ENCODE results near the gene GPR142.
A peak's percentile ranks its signal among the peaks of the same experiment; 100 is the strongest.

The GPR142 gene

DNA sequence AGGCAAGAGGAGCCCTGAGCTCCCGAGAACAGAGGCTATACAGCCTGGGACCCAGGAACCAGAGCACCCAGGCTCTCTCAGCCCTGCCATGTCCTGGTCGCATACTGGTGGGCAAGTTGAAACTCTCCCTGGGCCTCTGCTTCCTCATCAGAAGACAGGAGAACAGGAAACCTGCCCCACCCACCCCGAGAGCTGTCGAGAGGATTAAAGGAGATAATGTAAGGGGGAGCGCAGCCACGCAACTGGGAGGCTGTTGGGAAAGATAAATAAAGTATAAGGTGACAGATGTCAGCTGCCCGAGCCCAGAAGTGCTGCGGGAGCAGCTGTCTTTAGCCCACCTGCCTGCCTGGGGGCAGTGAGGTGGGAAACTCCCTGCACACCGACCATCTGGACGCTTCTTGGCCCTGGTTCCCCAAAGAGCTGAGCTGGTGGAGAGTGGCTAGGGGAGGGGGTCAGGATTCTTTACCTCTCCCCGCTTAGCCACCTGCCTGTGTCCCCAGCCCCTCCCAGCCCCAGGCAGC is 34.5 kb upstream of the GPR142 start:
- DNase-seq: peak; percentile 99
- Histone ChIP-seq H3K27ac (peak overlapping the region; percentile 96), H3K36me3 (0 out of 2 replicates have a peak, but pooled peaks cover 2% of the 10 kb centered on the region), H3K4me3 (ENCODE audit: low read depth, low read length) (peak overlapping the region; percentile 5), H3K9me3 (ENCODE audit: severe bottlenecking) (peaks cover 24% of the 10 kb centered on the region), H3K27me3 (ENCODE audit: insufficient read depth, low read depth, severe bottlenecking) (no peaks in the 10 kb centered on the region)
- TF ChIP-seq, protein P1, sequence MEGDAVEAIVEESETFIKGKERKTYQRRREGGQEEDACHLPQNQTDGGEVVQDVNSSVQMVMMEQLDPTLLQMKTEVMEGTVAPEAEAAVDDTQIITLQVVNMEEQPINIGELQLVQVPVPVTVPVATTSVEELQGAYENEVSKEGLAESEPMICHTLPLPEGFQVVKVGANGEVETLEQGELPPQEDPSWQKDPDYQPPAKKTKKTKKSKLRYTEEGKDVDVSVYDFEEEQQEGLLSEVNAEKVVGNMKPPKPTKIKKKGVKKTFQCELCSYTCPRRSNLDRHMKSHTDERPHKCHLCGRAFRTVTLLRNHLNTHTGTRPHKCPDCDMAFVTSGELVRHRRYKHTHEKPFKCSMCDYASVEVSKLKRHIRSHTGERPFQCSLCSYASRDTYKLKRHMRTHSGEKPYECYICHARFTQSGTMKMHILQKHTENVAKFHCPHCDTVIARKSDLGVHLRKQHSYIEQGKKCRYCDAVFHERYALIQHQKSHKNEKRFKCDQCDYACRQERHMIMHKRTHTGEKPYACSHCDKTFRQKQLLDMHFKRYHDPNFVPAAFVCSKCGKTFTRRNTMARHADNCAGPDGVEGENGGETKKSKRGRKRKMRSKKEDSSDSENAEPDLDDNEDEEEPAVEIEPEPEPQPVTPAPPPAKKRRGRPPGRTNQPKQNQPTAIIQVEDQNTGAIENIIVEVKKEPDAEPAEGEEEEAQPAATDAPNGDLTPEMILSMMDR (IDR thresholded peaks at IDR 0.05; ENCODE audit: low read depth, low read length): no peak

DNA sequence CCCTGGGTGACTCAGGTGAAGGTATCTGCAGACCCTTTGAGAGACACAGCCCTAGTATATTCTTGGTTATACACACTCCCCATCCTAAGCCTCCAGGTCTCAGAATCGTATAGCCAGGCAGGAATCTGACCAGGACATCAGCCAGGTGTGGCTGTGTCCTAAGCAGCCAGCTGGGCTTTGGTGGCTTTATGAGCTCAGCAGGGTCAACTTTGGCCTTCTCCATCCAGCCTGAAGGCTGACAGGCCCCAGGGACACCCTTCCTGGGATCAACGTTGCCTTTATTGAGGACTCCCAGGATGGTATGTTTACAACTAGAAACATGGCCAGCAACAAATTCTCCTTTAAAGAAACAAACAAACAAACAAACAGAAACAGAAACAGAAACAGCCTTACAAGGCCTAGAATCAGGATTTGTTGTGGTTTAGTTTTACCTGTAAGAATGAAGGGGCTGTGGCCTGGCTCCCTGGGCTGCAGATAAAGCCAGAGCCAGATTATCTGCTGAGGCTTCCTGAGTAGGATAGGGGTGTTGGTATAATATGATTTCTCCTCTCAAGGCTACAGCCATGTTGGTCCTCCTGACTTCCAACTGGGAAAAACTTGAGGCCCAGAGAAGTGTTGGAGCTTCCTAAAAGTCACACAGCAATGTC is 32.8 kb upstream of the GPR142 start:
- TF ChIP-seq, protein P1 (IDR thresholded peaks at IDR 0.05; ENCODE audit: low read depth, low read length): no peak
- no peak overlapping the region for H3K4me3 ChIP-seq (ENCODE audit: low read depth, low read length)
- peak; percentile 63 for DNase-seq

DNA sequence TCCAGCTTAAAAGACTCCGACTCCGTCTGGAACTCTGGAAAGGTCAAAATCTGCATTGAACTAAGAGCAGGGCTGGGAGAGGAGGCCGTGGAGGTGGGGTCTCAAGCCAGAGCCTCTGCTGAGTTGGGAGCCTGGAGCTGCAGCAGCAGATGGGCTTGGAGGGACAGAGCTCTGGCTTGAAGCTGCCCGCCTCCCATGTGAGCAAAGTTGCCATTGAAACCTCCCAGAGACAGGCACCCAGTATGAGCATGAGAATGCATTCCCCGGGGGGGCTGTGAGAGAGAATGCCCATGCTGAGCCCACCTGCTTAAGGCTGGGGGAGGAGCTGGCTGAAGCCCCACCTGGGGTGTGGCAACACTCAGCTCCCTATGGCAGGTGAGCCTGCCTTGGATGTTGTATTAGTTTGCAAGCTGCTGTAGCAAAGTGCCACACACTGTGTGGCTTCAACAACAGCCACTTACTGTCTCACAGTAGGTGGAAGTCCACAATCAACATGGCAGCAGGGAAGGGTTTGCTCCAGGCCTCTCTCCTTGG is 31.7 kb upstream of the GPR142 start:
- Histone ChIP-seq H3K27me3 (ENCODE audit: insufficient read depth, low read depth, severe bottlenecking) (no peaks in the 10 kb centered on the region), H3K27ac (peak overlapping the region; percentile 96), H3K9me3 (ENCODE audit: severe bottlenecking) (peaks cover 24% of the 10 kb centered on the region), H3K36me3 (0 out of 2 replicates have a peak, but pooled peaks cover 2% of the 10 kb centered on the region), H3K4me3 (ENCODE audit: low read depth, low read length) (no peak overlapping the region)
- DNase-seq: no peak
- TF ChIP-seq, protein P1 (IDR thresholded peaks at IDR 0.05; ENCODE audit: low read depth, low read length): no peak

More for the DNA sequence above, 32.8 kb upstream of the GPR142 start:
- peaks cover 24% of the 10 kb centered on the region for H3K9me3 ChIP-seq (ENCODE audit: severe bottlenecking)
- H3K36me3 ChIP-seq: 0 out of 2 replicates have a peak, but pooled peaks cover 2% of the 10 kb centered on the region
- H3K27me3 ChIP-seq (ENCODE audit: insufficient read depth, low read depth, severe bottlenecking): no peaks in the 10 kb centered on the region
- peak overlapping the region; percentile 96 for H3K27ac ChIP-seq

DNA sequence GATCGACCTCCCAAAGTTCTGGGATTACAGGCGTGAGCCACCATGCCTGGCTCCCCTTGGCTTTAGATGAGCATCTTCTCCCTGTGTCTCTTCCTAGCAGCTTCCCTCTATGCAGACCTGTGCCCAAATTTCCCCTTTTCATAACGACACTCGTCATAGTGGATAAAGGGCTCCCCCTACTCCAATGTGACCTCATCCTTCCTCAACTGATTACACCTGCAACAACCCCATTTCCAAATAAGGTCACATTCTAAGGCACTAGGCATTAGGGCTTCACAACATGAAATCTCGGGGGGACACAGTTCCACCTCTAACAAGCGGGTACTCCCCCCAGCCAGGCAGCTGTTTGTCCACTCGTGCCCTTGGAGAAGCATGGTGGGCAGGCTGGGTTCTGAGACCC is 31.0 kb upstream of the GPR142 start:
- no peaks in the 10 kb centered on the region for H3K27me3 ChIP-seq (ENCODE audit: insufficient read depth, low read depth, severe bottlenecking)
- H3K36me3 ChIP-seq: 0 out of 2 replicates have a peak, but pooled peaks cover 2% of the 10 kb centered on the region
- H3K4me3 ChIP-seq (ENCODE audit: low read depth, low read length): no peak overlapping the region
- peaks cover 24% of the 10 kb centered on the region for H3K9me3 ChIP-seq (ENCODE audit: severe bottlenecking)
- DNase-seq: no peak
- TF ChIP-seq, protein P1 (IDR thresholded peaks at IDR 0.05; ENCODE audit: low read depth, low read length): no peak
- peak overlapping the region; percentile 97 for H3K27ac ChIP-seq

DNA sequence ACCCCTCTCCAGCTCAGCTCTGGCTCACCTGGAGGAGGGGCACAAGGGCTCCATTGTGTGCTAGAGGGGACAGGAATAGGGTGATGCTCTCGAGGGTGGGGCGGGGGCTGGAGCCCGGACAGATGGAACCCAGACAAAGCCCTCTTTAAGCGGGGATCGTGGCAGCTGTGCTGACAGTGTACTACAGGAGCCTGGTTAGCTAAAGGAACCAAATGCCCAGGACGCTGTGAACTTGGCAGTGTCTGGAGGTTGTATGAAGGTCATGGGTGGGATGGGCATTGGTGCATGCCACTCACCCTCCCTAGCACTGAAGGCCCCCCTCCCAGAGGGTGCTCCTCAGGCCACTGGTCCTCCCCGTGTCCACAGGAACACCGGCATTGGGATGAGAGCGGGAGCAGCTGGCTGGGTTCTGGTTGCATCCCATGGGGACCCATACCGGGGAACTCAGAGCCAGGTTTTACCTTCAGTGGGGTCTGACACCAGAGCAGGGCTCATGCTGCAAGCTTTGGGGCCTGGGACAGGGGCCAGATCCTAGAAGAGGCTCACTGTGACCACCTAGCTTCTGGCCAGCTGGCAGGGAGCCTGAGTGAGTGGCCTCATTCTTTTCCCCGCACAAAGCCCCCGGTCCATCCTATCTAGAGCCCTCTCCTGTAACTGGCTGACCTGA is 29.3 kb upstream of the GPR142 start:
- no peaks in the 10 kb centered on the region for H3K27me3 ChIP-seq (ENCODE audit: insufficient read depth, low read depth, severe bottlenecking)
- peak; percentile 95 for DNase-seq
- H3K27ac ChIP-seq: peak overlapping the region; percentile 97
- H3K4me3 ChIP-seq (ENCODE audit: low read depth, low read length): no peak overlapping the region
- H3K9me3 ChIP-seq (ENCODE audit: severe bottlenecking): peaks cover 24% of the 10 kb centered on the region
- TF ChIP-seq, protein P1 (IDR thresholded peaks at IDR 0.05; ENCODE audit: low read depth, low read length): no peak
- H3K36me3 ChIP-seq: 0 out of 2 replicates have a peak, but pooled peaks cover 2% of the 10 kb centered on the region
